ENCODE data around the gene FASTKD1.

Gene FASTKD1

DNA sequence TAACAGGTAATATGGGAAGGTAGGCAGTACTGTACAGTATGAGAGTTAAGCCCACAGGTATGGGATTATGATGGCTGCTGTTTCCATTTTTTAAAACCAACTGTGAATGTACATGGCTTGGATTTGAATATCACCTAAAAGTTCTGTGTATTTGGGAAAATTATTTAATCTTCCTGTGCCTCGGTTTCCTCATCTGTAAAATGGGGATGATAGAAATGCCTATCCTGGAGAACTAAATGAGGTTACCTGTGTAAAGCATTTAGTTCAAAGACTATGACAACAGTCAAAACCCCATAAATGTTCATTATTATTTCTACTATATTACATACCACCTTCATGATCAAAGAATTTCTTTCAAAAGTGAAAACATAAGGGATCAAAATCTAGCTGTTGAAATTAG is 60.6 kb downstream of the FASTKD1 start:
- in situ Hi-C loops (cut with HindIII; ENCODE audit: low pct_ligation_motif_present, low pct_unique_long_range_greater_than_20kb, low sequenced_read_pairs), result no loop called here
- no peak for DNase-seq

DNA sequence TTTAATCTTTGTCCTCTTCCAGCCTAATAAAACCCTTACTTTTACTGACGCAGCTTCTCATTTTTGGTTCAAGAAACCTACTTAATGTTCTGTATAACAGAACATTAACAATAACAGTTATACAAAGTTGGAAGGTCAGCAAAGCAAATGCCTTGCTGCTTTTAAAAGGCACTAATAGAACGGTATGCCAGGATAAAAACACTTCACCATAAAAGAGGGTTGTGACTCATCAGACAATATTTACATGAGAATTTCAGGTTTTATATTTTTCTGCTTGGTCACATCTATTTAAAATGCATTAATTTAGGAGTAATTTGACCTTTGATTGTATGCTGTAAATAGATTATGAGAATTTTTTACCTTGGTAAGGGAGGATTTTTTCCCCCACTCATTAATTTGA is 61.1 kb downstream of the FASTKD1 start:
- in situ Hi-C loops (cut with HindIII; ENCODE audit: low pct_ligation_motif_present, low pct_unique_long_range_greater_than_20kb, low sequenced_read_pairs), result no loop called here
- DNase-seq, result no peak

DNA sequence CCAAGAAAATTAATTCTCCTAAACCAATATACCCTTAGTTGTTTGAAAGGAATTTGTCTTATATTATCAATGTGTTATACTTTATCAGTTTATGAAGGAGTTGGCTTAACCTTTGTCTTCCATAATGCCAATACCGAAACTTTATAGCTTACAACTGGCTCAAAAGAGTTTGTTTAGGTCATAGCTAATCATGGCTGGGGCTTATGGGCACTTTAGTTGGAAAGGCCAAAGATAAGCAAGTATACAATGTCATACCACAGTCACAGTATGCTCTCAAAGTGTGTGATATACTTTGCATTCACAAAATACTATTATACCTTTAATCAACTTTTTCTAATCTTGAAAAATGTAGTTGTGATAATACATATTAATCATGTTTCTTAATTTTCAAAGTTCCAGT is 61.8 kb downstream of the FASTKD1 start:
- no peak for DNase-seq
- in situ Hi-C loops (cut with HindIII; ENCODE audit: low pct_ligation_motif_present, low pct_unique_long_range_greater_than_20kb, low sequenced_read_pairs), result no loop called here

- in situ Hi-C loops (cut with HindIII; ENCODE audit: low pct_ligation_motif_present, low pct_unique_long_range_greater_than_20kb, low sequenced_read_pairs), result no loop called here
- no peak for DNase-seq
Measured at GRCh38 chr2:169510496-169510895, 63.2 kb downstream of the FASTKD1 start.

- no peak for DNase-seq
- in situ Hi-C loops (cut with HindIII; ENCODE audit: low pct_ligation_motif_present, low pct_unique_long_range_greater_than_20kb, low sequenced_read_pairs), result no loop called here
Measured at GRCh38 chr2:169509955-169510354, 63.7 kb downstream of the FASTKD1 start.

DNA sequence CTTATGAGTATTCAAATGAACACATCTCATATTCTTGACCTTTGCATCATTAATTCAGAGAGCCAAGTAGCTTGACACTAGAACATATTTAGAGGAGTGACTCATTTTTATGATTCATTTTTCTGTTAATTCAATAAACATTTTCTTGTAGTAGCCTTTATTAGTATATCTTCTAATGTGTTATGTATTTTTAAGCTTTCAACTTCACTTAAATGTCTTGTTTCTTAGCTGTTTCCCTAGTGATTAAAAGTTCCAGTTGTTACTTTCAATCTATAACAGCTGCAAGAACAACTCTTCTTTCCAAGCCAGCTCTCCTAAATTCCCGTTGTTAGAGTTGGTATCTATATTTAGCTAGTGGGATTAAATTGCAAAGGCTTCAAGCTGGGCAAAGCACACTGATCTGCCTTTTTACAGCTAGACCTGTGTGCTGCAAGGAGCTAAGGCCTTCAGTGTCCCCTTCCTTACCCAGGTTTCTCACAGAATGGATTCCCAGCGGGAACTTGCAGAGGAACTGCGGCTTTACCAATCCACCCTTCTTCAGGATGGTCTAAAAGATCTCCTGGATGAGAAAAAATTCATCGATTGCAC is 64.3 kb downstream of the FASTKD1 start, which contains the start of gene KLHL41:
Gene KLHL41 (plus strand): TSS at position 405 of the 588 bp plus-strand sequence. CDS start 77 bp downstream, at position 482.
- in situ Hi-C loops (cut with HindIII; ENCODE audit: low pct_ligation_motif_present, low pct_unique_long_range_greater_than_20kb, low sequenced_read_pairs), result no loop called here
- no peak for DNase-seq

- peak; percentile 8 for DNase-seq
- in situ Hi-C loops (cut with HindIII; ENCODE audit: low pct_ligation_motif_present, low pct_unique_long_range_greater_than_20kb, low sequenced_read_pairs), result no loop called here
Measured at GRCh38 chr2:169507698-169508097, 66.0 kb downstream of the FASTKD1 start.

DNA sequence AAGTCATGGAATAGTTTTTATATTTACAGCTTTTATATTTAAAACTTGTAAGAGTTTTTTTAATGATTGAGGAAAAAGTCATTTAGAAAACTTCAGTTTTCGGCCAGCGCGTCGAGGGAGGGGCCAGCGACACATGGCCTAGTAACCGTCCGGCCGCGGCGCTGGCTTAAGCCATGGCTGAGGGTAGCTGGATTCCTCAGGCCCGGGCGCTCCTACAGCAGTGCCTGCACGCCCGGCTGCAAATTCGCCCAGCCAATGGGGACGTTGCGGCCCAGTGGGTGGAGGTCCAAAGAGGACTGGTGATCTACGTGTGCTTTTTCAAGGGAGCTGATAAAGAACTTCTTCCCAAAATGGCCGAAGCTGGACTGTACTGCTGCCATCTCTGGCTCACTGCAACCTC is 69.0 kb downstream of the FASTKD1 start:
- no peak for DNase-seq
- in situ Hi-C loops (cut with HindIII; ENCODE audit: low pct_ligation_motif_present, low pct_unique_long_range_greater_than_20kb, low sequenced_read_pairs), result no loop called here

- in situ Hi-C loops (cut with HindIII; ENCODE audit: low pct_ligation_motif_present, low pct_unique_long_range_greater_than_20kb, low sequenced_read_pairs), result no loop called here
- no peak for DNase-seq
Measured at GRCh38 chr2:169495310-169495928, 78.2 kb downstream of the FASTKD1 start.

DNA sequence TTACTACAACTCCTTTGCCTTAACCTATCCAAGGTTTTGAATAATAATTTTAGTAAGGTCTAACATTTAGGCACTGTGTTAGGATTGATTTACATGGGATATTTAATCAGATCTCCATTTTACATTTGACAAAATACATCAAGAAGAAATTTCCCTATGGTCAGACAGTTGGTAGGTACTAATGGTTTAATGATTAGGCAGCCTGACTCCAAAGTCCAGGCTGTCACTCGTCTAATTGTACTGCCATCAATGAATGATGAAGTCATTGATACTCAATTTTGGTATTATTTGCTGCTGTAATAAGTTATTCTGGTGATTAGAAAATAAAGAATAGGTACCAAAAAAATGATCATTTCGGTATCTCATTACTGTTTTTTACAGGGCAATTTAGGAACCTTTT is 80.3 kb downstream of the FASTKD1 start:
- DNase-seq, result no peak
- in situ Hi-C loops (cut with HindIII; ENCODE audit: low pct_ligation_motif_present, low pct_unique_long_range_greater_than_20kb, low sequenced_read_pairs), result no loop called here

DNA sequence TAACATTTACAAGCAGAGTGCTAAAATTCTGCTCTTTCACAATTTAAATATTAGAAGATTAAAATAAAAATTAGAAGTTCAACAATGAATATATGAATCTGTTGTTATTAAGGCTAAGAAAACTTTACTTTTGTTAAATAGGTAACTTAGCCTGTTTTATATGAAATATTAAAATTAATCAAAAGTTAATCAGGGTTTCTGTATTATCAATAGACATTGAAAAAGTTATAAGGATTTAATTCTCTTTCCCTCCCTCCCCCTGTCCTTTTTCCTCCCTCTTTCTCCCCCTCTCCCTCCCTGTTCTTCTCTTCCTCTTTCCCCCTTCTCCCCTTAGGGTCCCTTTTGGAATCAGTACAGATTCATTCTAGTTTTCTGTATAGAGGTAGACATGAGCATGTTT is 82.3 kb downstream of the FASTKD1 start:
- in situ Hi-C loops (cut with HindIII; ENCODE audit: low pct_ligation_motif_present, low pct_unique_long_range_greater_than_20kb, low sequenced_read_pairs), result no loop called here
- DNase-seq, result no peak

DNA sequence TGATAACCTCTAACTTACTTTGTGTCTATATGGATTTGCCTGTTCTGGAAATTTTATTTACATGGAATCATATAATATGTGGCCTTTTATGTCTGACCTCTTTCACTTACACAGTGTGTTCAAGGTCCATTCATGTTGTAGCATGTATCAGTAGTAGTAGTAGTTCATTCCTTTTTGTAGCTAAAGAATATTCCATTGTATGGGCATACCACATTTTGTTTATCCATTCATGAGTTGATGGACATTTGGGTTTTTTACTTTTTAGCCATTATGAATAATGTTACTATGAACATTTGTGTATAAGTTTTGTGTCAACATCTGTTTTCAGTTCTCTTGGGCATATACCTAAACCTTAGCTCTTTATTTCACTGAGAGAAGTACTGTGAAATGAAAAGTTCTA is 82.8 kb downstream of the FASTKD1 start:
- DNase-seq, result no peak
- in situ Hi-C loops (cut with HindIII; ENCODE audit: low pct_ligation_motif_present, low pct_unique_long_range_greater_than_20kb, low sequenced_read_pairs), result no loop called here

DNA sequence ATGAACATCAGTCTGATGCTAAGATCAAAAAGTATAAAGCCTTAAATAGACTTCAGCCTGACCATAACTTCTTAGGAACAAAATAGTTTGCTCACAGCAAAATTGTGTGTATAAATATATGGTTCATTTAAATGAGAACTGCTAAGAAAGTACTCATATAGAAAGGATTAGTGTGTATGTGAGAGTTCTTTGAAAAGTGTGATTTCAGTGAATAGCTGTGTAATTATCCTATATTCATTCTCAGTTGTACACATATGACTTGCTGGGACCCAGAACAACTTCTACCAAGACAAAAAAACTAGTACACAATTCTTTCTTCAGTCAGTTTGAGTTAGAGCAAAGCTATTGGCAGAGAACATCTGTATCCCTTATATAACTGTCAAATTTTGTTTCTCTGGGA is 87.2 kb downstream of the FASTKD1 start:
- in situ Hi-C loops (cut with HindIII; ENCODE audit: low pct_ligation_motif_present, low pct_unique_long_range_greater_than_20kb, low sequenced_read_pairs), result no loop called here
- DNase-seq, result no peak

- DNase-seq, result no peak
- in situ Hi-C loops (cut with HindIII; ENCODE audit: low pct_ligation_motif_present, low pct_unique_long_range_greater_than_20kb, low sequenced_read_pairs), result no loop called here
Measured at GRCh38 chr2:169485650-169486138, 88.0 kb downstream of the FASTKD1 start.

DNA sequence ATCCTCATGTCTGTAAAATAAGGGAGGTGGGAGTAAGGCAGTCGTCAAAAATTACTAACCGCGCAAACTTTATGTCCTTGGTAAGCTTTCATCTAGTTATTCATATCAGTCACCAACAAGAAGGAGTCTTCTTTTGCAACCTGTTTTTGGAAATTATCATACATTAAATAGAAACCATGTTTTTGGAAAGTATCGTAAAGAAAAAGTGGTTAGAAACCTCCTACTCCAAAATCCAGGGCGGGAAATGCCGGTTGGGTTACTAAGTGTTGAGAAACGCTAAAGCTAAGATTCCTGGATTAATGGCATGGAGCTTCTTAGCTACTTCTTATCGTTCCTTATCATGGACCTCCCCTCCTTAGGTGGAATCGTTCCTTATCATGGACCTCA is 93.6 kb downstream of the FASTKD1 start:
- no peak for DNase-seq
- in situ Hi-C loops (cut with HindIII; ENCODE audit: low pct_ligation_motif_present, low pct_unique_long_range_greater_than_20kb, low sequenced_read_pairs), result no loop called here
